ENCODE measurements around the gene UTS2R.

- TF ChIP-seq POLR2A (IDR thresholded peaks at IDR 0.05) (no peak), CTCF (IDR thresholded peaks at IDR 0.05) (no peak)
These were observed 895 bp downstream of the UTS2R start for GRCh38 chr17:82372249-82373071.
